ENCODE measurements around the gene JHY.

Gene JHY

DNA sequence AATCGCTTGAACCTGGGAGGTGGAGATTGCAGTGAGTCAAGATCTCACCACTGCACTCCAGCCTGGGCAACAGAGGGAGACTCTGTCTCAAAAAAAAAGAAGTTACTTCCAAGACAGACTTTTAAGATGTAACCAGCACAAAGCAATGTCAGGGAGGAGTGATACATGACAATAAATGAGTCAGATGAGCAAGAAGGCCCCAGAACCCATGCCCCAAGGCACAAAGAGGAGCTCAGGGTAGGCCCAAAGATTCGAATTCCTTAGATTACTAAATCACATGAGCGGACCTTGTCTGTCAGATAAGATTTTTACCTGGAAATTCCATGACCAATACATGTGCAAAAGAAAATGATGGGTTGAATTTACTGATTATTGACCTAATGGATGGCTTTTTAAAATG is 10.5 kb upstream of the JHY start:
- DNase-seq = no peak

DNA sequence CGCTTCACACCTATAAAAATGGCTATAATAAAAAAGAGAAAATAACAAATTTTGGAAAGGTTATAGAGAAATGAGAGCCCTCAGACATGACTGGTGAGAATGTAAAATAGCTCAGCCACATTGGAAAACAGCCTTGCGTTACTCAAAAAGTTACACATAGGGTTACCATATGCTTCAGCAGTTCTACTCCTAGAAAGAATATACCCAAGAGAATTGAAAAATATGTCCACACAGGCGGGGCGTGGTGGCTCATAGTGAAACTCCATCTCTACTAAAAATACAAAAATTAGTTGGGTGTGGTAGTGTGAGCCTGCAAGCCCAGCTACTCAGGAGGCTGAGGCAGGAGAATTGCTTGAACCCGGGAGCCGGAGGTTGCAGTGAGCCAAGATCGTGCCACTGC is 7.6 kb upstream of the JHY start:
- DNase-seq = no peak

- DNase-seq = no peak
These were observed 4.8 kb upstream of the JHY start for GRCh38 chr11:122877732-122878131.

GRCh38 chr11:122879785-122880184 is 2.8 kb upstream of the JHY start:
- DNase-seq = no peak

DNA sequence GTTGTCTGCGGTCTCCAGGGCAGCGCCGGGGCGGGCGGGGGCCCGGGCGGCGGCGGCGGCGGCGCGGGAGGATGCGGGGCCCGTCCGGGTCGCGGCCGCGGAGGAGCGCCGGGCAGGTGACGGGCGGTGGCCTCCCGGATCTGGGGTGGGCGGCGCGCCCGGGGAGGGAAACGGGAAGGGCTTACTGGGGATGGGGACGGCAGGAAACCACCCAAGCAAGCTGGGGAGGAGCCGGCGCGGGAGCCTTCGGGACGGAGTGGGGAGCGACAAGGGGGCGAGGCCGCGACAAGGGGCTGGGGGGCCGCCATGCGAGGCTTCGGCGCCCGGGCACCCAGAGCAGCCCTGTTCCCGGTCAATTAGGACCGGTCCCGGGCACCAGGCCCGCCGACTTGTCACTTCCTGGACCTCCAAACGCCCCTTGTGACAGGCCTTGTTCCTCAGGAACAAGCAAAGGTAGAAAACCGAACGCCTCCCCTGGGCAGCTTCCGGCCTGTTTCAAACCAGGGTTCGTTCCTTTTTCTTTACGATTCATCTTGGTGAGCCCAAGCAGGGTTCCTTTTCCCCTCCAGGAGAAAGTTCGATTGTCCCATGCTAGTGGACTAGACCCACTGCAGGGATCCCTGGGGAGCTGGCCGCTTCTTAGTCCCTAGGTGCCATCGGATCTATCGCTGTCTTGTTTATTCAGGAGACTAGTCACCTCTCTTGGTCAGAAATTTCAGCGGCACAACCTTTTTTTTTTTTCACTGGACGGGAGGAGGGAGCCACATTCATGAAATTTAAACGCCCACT is 492 bp downstream of the JHY start:
- DNase-seq = peak; percentile 22 to 41

DNA sequence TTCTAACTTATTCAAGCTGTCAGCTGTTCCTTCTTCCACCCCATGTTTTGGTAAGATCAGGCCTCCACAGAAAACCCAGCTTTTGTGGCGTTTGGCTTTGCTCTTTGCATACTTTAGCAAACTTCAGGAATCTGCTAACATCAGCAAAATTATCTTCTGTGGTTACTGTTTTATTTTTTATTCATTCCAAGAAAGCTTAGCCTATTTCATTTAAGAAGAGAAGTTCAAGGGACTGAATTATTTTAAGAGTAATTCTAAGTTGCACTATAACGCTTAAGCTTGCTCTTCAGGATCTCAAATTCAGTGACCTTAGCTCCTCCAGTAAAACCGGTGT is 1.1 kb downstream of the JHY start:
- no peak for DNase-seq

GRCh38 chr11:122888162-122888561 is 5.6 kb downstream of the JHY start:
- no peak for DNase-seq

DNA sequence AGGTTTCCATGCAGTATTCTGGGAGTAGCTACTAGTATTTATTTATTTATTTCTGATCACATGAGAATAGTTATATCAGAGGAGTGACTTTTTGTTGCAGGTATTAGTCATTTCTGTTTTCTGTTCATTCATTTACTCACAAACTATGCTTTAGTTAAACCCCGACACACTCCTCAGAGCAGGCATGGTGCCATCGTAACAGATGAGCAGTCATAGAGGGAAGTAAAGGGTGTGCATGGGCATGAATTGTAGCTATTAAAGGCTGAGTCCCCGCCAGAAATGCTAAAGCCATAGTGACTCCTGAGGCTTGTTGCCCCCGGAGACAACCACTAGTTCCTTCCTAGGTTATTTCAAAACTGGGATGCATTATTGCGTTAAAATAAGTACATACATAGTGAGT is 10.6 kb downstream of the JHY start:
- peak; percentile 88 for DNase-seq

DNA sequence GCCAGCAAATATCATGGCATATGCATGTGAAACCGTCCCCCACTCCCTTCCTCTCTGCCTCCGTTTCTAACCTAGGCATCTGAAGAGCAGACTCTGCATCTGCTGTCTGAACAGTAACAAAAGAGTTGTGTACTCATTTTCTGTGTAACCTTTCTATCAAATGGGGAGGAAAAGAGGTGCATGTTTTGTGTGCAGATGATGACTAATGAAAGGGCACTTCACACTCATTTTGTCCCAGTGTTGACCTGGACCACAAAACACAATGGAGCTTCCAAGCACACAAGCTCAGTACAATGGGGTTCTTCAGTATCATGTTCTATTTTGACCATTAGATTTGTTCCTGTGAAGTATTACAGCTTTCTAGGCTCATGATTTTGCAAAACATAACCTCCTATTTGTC is 13.0 kb downstream of the JHY start:
- DNase-seq = no peak

- DNase-seq = no peak
These were observed 15.1 kb downstream of the JHY start for GRCh38 chr11:122897606-122898210.

- no peak for DNase-seq
These were observed 16.2 kb downstream of the JHY start for GRCh38 chr11:122898799-122899198.

DNA sequence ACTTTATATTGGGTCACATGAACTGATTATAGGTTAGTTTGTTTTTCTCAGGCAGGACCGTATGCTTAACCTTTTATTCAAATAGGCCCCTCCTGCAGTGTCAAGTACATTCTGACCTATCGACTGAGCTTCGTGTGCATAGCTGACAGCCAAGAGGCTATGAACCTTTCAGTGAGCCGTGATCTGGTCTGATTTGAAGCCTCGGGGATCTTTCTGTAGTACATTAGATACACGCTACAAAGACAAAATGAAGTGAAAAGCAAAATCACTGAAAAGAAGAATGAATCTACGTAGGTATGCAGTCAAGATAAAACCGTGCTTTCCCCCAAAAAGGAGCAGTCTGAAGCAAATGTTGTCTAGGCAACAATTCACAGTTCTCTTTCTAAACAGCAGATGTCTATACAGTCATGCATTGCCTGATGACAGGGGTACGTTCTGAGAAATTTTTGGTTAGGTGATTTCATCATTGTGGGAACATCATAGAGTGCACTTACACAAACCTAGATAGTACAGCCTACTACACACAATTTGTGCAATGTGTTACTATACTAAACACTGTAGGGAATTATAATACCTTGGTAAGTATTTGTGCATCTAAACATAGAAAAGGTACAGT is 18.1 kb downstream of the JHY start:
- no peak for DNase-seq

GRCh38 chr11:122902951-122903350 is 20.4 kb downstream of the JHY start:
- no peak for DNase-seq

DNA sequence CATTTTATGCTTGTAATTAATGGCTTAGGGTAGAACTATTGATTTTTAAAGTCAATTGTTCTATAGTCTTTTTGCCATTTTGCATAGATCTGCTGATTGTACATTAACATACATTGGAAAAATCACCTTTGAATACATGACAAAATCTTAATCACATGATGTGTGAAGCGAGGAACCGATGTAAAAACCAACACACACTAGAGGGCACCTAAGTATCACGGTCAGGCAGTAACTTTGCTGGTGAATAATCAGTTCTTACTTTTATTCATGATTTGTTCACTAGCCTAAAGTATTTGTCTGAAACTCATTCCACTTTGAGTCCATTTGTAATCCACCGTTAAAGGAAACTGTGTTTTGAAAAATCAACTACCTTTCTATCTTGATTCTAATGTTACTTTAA is 28.2 kb downstream of the JHY start:
- DNase-seq = peak; percentile 19 to 24

DNA sequence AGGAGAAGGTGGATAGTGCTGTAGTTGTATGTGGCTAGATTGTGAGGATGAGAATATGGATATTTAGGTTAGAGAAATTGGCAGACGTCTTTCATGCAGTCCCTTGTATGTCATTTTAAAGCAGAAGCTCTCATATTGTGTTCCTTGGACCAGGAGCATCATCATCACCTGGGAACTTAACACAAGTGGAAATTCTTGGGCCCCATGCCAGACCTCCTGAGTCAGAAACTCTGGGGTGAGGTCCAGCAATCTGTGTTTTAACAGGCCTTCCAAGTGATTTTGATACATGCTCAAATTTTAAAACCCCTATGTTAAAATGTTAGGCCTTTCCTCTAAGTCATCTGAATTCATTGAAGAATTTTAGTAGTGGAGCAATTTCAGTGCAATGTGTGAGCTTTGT is 34.8 kb downstream of the JHY start:
- no peak for DNase-seq

GRCh38 chr11:122918734-122919133 is 36.2 kb downstream of the JHY start:
- DNase-seq = no peak

DNA sequence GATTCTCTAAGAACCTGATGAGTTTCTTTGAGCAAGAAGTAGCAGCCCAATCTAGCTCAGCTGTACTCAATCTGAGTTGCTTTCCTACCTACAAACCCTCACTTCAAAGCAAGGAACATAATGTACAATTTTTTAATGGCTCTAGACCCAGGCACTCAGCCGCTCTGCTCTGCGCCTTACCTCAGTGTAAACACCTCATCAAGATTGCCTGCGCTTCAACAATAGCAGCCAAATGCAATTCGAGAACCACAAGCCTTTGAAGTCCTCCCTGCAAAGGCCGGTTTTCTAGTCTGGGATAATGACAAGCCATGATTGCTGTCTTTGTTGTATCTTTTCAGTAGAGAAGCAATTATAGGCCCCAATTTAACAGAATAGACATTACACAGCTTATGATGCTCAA is 38.0 kb downstream of the JHY start:
- no peak for DNase-seq

DNA sequence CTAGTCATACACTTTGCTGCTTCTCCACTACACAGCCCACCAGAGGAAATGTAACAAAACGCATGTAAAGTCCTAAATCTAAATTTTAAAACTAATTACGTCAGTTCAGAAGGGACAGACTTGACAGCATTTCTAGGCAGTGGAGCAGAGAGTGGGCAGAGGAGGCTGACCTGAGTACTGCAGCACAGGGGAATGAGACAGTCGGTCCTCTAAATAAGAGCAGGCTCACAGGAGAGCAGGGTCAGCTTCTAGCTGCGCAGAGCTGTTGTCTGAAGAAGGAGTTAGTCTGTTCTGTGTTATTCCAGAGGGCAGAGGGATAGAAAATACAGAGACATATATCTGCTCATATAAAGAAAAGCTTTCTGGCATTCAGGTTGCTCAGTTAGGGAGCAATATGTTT is 40.3 kb downstream of the JHY start:
- DNase-seq = no peak

- no peak for DNase-seq
These were observed 40.7 kb downstream of the JHY start for GRCh38 chr11:122923302-122923701.

DNA sequence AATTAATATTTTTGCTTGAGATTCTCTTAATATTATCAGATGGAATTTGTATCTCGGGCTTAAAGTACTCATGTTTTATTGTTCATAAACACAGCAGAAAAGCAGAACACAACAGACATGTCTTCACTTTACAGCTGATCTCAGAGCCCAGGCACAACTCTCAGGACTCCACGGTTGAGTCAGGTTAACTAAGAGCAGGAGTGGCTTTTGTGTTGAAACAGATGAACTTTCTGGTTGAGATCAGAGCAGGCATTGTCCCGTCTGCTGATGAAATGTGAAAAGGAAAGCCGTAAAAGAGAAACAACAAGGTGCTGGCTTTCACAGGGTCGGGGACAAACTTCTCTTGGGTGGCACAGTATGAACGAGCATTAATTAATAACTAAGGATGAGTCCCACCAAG is 49.0 kb downstream of the JHY start:
- DNase-seq = no peak

DNA sequence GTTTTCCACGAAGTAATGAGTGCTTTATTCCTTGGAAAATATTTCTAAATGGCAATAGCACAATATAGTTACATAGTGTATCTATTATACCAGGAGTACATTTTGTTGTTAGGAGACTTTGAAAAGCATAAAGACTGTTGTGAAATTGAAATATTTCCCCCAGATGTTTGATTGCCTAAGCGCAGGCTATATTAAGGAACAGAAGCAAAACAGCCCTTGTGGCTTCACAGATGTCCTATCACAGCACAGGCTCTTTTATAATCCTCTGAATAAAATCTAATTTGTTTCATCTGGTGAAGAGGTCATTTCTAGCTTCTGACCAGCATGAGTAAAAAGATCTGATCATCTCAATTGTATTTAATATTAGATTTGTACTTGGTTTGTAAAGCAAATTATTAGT is 50.9 kb downstream of the JHY start:
- peak; percentile 42 to 46 for DNase-seq

GRCh38 chr11:122937983-122938382 is 55.4 kb downstream of the JHY start:
- DNase-seq = no peak

GRCh38 chr11:122938557-122938956 is 56.0 kb downstream of the JHY start:
- no peak for DNase-seq

GRCh38 chr11:122951211-122951610 is 68.7 kb downstream of the JHY start:
- DNase-seq = no peak

- no peak for DNase-seq
These were observed 71.9 kb downstream of the JHY start for GRCh38 chr11:122954455-122954854.

All from AML-193 (cell line).